Ishikawa (cell line): ENCODE results near the gene UBE2H.

ENCODE experiments used
- CREB1 ChIP-seq: IDR thresholded peaks from 2 replicates; pipeline ENCODE4 v1.6.1; 2012; ENCODE audit warnings: low read depth
- EGR1 ChIP-seq: IDR thresholded peaks from 2 replicates; pipeline ENCODE4 v1.6.1; 2012
- EP300 ChIP-seq: IDR thresholded peaks from 2 replicates; pipeline ENCODE4 v1.6.1; 2012; ENCODE audit warnings: borderline replicate concordance
- FOXM1 ChIP-seq: IDR thresholded peaks from 2 replicates; pipeline ENCODE4 v1.6.1; 2012; ENCODE audit warnings: low read depth, borderline replicate concordance
- MAX ChIP-seq: IDR thresholded peaks from 2 replicates; pipeline ENCODE4 v1.6.1; 2012
- RAD21 ChIP-seq: IDR thresholded peaks from 2 replicates; pipeline ENCODE4 v1.6.1; 2012; ENCODE audit warnings: low read depth
- TEAD4 ChIP-seq: IDR thresholded peaks from 2 replicates; pipeline ENCODE4 v1.6.1; 2012
- YY1 ChIP-seq: IDR thresholded peaks from 2 replicates; pipeline ENCODE4 v1.6.1; 2012; ENCODE audit warnings: low read depth
- TF ChIP-seq, protein P1 (sequence below): IDR thresholded peaks from 2 replicates; pipeline ENCODE4 v1.6.1; 2012; ENCODE audit warnings: low read depth, mild to moderate bottlenecking

GRCh38 chr7:129914536-129915272 lies 38.1 kb downstream of the UBE2H start:
- TF ChIP-seq FOXM1, result no peak
- TF ChIP-seq, protein P1, sequence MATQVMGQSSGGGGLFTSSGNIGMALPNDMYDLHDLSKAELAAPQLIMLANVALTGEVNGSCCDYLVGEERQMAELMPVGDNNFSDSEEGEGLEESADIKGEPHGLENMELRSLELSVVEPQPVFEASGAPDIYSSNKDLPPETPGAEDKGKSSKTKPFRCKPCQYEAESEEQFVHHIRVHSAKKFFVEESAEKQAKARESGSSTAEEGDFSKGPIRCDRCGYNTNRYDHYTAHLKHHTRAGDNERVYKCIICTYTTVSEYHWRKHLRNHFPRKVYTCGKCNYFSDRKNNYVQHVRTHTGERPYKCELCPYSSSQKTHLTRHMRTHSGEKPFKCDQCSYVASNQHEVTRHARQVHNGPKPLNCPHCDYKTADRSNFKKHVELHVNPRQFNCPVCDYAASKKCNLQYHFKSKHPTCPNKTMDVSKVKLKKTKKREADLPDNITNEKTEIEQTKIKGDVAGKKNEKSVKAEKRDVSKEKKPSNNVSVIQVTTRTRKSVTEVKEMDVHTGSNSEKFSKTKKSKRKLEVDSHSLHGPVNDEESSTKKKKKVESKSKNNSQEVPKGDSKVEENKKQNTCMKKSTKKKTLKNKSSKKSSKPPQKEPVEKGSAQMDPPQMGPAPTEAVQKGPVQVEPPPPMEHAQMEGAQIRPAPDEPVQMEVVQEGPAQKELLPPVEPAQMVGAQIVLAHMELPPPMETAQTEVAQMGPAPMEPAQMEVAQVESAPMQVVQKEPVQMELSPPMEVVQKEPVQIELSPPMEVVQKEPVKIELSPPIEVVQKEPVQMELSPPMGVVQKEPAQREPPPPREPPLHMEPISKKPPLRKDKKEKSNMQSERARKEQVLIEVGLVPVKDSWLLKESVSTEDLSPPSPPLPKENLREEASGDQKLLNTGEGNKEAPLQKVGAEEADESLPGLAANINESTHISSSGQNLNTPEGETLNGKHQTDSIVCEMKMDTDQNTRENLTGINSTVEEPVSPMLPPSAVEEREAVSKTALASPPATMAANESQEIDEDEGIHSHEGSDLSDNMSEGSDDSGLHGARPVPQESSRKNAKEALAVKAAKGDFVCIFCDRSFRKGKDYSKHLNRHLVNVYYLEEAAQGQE, result no peak
- TF ChIP-seq CREB1, result no peak
- TF ChIP-seq TEAD4, result no peak
- no peak for TF ChIP-seq EP300
- TF ChIP-seq RAD21, result no peak
- TF ChIP-seq MAX, result no peak
- TF ChIP-seq YY1, result no peak
- no peak for TF ChIP-seq EGR1
